ENCODE measurements around the gene HDAC1.

Gene HDAC1

DNA sequence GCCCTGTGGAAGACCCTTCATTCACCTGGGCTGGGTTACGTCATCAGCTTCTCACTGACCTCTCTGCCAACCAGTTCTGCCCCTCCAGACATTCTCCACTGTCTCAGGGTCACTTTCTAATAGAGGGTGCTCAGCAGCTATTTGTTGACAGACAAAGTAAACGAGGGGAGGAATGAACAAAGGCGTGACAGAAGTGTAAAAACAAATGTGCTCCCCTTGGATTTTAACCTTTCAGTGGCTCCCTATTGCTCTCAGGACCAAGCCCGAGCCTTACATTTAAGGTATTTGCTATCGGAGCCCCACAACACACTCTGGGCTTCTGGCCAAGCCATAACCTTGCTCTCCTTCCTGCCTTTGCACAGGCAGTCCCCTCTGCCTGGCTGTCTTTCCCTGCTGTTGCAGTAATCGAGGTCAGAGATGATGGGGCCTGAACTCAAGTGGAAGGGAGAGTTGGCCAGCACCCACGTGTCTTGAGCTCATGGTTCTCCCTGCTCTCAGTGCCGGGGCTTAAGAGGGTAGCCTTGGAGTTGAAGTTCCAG, 53.5 kb downstream of the HDAC1 start:
- TF ChIP-seq, protein P1, sequence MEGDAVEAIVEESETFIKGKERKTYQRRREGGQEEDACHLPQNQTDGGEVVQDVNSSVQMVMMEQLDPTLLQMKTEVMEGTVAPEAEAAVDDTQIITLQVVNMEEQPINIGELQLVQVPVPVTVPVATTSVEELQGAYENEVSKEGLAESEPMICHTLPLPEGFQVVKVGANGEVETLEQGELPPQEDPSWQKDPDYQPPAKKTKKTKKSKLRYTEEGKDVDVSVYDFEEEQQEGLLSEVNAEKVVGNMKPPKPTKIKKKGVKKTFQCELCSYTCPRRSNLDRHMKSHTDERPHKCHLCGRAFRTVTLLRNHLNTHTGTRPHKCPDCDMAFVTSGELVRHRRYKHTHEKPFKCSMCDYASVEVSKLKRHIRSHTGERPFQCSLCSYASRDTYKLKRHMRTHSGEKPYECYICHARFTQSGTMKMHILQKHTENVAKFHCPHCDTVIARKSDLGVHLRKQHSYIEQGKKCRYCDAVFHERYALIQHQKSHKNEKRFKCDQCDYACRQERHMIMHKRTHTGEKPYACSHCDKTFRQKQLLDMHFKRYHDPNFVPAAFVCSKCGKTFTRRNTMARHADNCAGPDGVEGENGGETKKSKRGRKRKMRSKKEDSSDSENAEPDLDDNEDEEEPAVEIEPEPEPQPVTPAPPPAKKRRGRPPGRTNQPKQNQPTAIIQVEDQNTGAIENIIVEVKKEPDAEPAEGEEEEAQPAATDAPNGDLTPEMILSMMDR (IDR thresholded peaks at IDR 0.05; ENCODE audit: unreplicated experiment in 3 of 3): no peak
- H3K27ac Mint-ChIP-seq: peak overlapping the region; percentile 19 to 67 (median 59)
- peaks cover 3% of the 10 kb centered on the region for H3K27me3 Mint-ChIP-seq (ENCODE audit: low read depth)
- H3K4me3 Mint-ChIP-seq: no peak overlapping the region
- H3K36me3 Mint-ChIP-seq (ENCODE audit: low read depth): no peaks in the 10 kb centered on the region
- H3K9me3 Mint-ChIP-seq: no peaks in the 10 kb centered on the region
- peaks cover 17% of the 10 kb centered on the region for H3K4me1 Mint-ChIP-seq

DNA sequence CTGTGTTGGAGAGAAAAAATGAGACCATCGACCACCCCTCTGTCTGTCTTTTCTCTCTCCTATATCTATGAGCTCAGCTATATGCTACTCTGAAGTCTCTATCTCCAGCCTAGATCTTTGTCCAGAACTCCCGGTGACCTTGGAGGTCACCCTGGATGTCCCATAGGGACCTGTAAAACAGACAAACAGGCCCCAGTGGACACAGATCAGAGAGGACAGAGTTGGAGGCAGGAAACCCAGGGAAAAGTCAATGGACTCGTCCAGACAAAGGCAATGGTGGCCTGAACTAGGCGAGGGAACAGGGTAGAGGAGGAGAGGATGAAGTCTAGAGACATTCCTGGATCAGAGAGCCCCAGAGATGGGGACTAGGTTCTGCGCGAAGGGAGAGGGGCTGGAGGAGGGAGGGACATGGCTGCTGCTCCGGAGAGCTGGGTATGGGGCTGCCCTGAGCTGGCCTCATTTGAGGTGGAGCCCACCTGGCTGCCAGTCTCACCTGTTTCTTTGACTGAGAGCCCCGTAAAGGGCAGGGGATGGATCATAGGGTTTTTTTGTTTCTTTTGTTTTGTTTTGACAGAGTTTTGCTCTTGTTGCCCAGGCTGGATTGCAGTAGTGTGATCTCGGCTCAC, 54.8 kb downstream of the HDAC1 start:
- Mint-ChIP-seq H3K36me3 (ENCODE audit: low read depth) (no peaks in the 10 kb centered on the region), H3K4me1 (peaks cover 17% of the 10 kb centered on the region), H3K4me3 (peak overlapping the region in 2 of 3 experiments; percentile 11 to 33), H3K9me3 (no peaks in the 10 kb centered on the region), H3K27ac (peak overlapping the region; percentile 9 to 67 (median 19)), H3K27me3 (ENCODE audit: low read depth) (peaks cover 3% of the 10 kb centered on the region)
- TF ChIP-seq, protein P1 (IDR thresholded peaks at IDR 0.05; ENCODE audit: unreplicated experiment in 3 of 3): no peak

DNA sequence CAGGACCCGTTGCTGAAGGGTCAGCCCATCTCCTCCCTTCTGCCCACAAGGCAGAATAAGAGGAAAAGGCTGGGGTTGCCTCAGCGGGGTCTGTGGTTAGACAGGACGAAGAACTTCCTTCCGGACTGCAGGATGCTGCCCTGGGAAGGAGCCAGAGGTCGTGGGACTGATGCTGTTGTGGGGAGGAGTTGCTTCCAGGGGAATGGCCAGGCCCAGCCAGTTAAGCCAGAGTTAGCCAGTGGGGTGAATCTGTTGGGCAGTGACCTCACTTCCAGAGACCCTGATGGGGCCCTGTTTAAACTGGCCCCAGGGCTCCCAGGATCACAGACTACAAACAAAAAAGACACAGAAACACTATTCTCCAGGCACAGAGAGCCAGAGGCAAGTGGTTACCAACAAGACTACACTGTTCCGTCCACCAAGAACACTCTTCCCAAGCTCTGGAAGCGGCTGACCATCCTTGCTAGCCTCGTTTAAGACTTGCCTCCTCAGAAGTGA, 57.4 kb downstream of the HDAC1 start:
- Mint-ChIP-seq H3K4me3 (peak overlapping the region; percentile 40 to 79 (median 59)), H3K27me3 (ENCODE audit: low read depth) (peaks cover 3% of the 10 kb centered on the region), H3K27ac (peak overlapping the region; percentile 45 to 74 (median 67)), H3K4me1 (peaks cover 36% of the 10 kb centered on the region), H3K9me3 (no peaks in the 10 kb centered on the region), H3K36me3 (ENCODE audit: low read depth) (no peaks in the 10 kb centered on the region)
- TF ChIP-seq, protein P1 (IDR thresholded peaks at IDR 0.05; ENCODE audit: unreplicated experiment in 3 of 3): no peak

DNA sequence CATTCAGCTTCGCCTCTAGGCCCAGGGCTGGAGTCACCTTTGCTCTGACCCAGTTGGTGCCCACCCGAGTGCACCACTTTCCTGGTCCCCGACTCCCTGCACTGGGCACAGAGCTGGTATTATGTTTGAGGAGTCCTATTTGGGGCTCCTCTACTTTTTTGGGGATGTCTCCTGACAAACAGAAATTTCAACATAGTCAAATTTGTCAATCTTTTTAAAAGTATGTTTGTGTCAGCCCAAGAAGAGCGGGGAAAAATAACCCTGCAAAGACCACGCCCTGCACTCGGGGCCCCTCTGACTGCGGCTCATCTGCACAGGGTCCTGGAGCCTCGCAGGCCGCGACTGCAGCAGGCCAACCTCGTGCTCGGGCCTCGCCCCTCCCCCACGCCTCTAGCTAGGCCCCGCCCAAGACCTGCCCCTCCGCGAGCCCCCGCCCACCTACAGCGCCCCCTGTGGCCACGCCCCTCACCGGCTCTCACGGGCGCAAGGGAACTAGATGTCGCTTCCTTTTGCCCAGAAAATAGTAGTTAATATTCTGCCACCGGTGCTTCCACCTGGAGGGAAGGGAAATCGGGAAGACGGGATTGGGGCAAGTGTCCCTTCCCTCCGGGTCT, 59.0 kb downstream of the HDAC1 start:
- peaks cover 3% of the 10 kb centered on the region for H3K27me3 Mint-ChIP-seq (ENCODE audit: low read depth)
- peaks cover 8% of the 10 kb centered on the region for H3K36me3 Mint-ChIP-seq (ENCODE audit: low read depth)
- peak overlapping the region; percentile 80 to 87 (median 87) for H3K4me3 Mint-ChIP-seq

DNA sequence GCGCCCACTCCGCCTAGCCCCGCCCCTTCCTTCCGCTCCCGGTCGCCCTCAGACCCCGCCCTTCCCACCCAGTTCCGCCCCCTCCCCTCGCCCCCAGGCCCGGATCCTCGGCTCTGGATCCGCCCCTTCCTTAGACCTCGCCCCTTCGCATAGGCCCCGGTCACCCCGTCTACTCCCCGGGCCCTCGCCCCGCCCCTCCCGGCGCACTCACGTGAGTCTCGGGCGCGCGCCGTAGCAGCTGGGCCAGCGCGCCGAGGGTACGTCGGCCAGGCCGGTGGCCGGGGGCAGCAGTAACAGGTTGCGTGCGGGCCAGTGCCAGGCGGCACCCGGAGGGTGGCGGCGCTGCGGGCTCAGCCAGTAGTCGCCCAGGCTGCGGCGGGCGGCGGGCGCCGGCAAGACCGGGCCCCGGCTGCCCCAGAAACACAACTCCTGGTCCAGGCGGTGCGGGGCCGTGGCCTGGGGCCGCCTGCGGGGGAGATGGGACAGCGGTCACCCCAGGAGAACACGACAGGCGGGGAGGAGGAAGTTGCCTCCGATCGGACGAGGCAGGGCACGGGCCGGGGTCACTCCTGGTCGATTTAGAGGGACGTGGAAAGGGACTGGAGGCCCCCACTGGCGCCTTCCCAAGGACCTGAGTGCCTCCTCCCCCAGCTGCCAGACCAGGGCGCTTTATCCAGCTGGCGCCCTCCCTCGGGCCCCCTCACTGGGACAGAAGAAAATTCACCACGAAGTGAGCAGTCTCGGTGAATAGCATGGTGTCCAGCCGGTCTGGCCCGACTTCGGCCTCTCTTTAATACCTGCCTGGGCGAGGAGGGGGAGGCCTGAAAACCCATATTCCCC, 59.7 kb downstream of the HDAC1 start:
- Mint-ChIP-seq H3K4me3 (peak overlapping the region; percentile 80 to 87 (median 87)), H3K4me1 (peaks cover 37% of the 10 kb centered on the region), H3K36me3 (ENCODE audit: low read depth) (peaks cover 8% of the 10 kb centered on the region), H3K9me3 (no peaks in the 10 kb centered on the region), H3K27me3 (ENCODE audit: low read depth) (peaks cover under 1% of the 10 kb centered on the region), H3K27ac (peak overlapping the region; percentile 99 to 100 (median 100))
- TF ChIP-seq, protein P1 (IDR thresholded peaks at IDR 0.05; ENCODE audit: unreplicated experiment in 3 of 3): no peak

More for the DNA sequence above, 59.0 kb downstream of the HDAC1 start:
- Mint-ChIP-seq H3K9me3 (no peaks in the 10 kb centered on the region), H3K4me1 (peaks cover 39% of the 10 kb centered on the region), H3K27ac (peak overlapping the region; percentile 64 to 100 (median 99))
- TF ChIP-seq, protein P1 (IDR thresholded peaks at IDR 0.05; ENCODE audit: unreplicated experiment in 3 of 3): peak; percentile 46 to 66 (median 54)
